ENCODE measurements around the gene GOLGA6C. TPM values are rescaled to one million over a fixed set of nuclear protein-coding genes. Genes with fewer than 3 reads are reported as not detected.
"Not testable (repeated sequence)": the region's sequence is repeated elsewhere in the genome, so short reads cannot be mapped to it uniquely, and the experiment has no call there.

GOLGA6C gene, protein sequence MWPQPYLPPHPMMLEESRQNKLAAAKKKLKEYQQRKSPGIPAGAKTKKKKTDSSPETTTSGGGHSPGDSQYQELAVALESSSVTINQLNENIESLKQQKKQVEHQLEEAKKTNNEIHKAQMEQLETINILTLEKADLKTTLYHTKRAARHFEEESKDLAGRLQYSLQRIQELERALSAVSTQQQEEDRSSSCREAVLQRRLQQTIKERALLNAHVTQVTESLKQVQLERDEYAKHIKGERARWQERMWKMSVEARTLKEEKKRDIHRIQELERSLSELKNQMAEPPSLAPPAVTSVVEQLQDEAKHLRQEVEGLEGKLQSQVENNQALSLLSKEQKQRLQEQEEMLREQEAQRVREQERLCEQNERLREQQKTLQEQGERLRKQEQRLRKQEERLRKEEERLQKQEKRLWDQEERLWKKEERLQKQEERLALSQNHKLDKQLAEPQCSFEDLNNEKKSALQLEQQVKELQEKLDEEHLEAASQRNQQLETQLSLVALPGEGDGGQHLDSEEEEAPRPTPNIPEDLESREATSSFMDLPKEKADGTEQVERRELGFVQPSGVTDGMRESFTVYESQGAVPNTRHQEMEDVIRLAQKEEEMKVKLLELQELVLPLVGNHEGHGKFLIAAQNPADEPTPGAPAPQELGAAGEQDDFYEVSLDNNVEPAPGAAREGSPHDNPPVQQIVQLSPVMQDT
- total RNA-seq: under 1 TPM in 1 of 3 donors, not detected in 2; 0.33 TPM

DNA sequence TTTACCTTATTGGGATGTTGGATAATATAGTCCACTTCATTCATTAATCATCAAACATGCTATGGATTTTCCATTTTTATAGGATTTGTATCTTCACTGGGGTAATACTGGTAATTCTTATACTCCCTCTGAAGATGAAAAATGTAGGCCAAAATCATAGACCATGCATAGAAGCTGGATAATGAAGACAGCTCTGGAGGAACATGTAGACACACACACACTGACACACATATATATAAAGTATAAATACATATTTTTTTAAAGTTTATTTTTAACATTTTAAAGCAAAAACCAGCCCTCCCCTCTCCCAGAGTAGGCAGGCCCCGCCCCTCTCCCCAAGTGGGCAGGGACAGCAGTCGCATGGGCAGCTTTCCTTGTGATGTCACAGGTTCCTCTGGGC is at the start of gene GOLGA6C:
Gene GOLGA6C (plus strand): TSS at position 301 of the 400 bp plus-strand sequence. CDS start 265 bp downstream, outside the sequence.
- H3K4me1 ChIP-seq; H3K27ac ChIP-seq; H3K4me3 ChIP-seq; DNase-seq (ENCODE audit: low spot score in 2 of 2); H3K36me3 ChIP-seq; intact Hi-C loops (cut with DNase I; ENCODE audit: low total_unique reads); H3K9me3 ChIP-seq; H3K27me3 ChIP-seq: not testable (repeated sequence)

DNA sequence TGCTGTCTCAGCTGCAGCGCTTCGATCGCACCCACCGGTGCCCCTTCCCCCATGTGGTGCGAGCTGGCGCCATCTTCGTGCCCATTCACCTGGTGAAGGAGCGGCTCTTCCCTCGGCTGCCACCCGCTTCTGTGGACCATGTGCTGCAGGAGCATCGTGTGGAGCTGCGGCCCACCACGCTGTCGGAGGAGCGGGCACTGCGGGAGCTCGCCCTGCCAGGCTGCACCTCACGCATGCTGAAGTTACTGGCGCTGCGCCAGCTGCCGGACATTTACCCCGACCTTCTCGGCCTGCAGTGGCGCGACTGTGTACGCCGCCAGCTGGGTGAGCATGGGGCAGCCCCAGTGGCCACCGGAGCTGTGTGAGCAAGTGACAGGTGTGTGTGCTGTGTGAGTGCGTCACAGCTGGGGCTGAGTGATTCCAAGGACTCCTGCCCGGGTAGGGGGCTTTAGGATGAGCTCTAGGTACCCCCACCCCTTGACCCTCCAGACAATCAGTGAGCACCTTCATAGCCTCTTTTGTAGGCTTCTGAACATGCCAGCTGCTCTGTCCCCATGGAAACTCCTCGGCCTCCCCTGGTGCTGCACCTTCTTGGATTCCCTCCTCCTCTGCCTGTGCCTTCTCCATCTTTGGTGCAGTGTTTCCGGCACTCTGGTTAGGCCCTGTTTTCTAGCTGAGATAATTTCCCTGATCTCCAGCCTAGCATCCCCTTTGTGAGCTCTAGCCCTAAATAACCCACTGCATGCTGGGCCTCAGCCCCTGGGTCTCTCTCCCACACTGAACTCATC is 49.4 kb upstream of the GOLGA6C start:
- H3K27ac ChIP-seq: no peak overlapping the region
- no peaks in the 10 kb centered on the region for H3K36me3 ChIP-seq
- peak overlapping the region in 1 of 3 donors; percentile 25 for H3K4me3 ChIP-seq
- TF ChIP-seq POLR2AphosphoS5 (IDR thresholded peaks at IDR 0.05) (no peak), POLR2A (IDR thresholded peaks at IDR 0.05) (no peak)
- TF ChIP-seq, protein P1, sequence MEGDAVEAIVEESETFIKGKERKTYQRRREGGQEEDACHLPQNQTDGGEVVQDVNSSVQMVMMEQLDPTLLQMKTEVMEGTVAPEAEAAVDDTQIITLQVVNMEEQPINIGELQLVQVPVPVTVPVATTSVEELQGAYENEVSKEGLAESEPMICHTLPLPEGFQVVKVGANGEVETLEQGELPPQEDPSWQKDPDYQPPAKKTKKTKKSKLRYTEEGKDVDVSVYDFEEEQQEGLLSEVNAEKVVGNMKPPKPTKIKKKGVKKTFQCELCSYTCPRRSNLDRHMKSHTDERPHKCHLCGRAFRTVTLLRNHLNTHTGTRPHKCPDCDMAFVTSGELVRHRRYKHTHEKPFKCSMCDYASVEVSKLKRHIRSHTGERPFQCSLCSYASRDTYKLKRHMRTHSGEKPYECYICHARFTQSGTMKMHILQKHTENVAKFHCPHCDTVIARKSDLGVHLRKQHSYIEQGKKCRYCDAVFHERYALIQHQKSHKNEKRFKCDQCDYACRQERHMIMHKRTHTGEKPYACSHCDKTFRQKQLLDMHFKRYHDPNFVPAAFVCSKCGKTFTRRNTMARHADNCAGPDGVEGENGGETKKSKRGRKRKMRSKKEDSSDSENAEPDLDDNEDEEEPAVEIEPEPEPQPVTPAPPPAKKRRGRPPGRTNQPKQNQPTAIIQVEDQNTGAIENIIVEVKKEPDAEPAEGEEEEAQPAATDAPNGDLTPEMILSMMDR (IDR thresholded peaks at IDR 0.05): no peak
- H3K4me1 ChIP-seq: peaks cover 3 to 13% of the 10 kb centered on the region in 2 donors
- intact Hi-C loops (cut with DNase I; ENCODE audit: low total_unique reads): no loop called here
- H3K9me3 ChIP-seq: no peaks in the 10 kb centered on the region
- no peak for DNase-seq (ENCODE audit: low spot score in 2 of 2)
- no peaks in the 10 kb centered on the region for H3K27me3 ChIP-seq

DNA sequence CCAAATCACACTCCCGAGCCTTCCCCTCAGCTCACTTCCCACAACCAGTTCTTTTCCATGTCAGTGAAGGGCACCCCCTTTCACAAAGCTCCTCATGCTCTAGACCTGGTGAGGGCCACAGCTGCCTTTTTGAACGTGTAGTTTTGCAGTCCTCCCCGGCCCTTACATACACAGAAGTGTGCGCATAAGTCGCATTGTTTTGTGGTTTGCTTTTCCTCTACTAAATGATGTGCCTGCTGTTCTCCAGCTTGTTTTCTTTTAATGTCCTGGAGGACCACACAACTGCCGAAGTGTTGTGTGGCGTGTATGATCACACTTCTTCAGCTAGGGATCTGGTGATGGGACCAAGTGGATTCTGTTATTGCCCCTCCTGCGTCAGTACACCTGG is 48.9 kb upstream of the GOLGA6C start:
- H3K36me3 ChIP-seq: no peaks in the 10 kb centered on the region
- no peaks in the 10 kb centered on the region for H3K9me3 ChIP-seq
- H3K27me3 ChIP-seq: no peaks in the 10 kb centered on the region
- intact Hi-C loops (cut with DNase I; ENCODE audit: low total_unique reads): no loop called here
- no peak for DNase-seq (ENCODE audit: low spot score in 2 of 2)
- TF ChIP-seq POLR2A (IDR thresholded peaks at IDR 0.05) (no peak), POLR2AphosphoS5 (IDR thresholded peaks at IDR 0.05) (no peak)
- TF ChIP-seq, protein P1 (IDR thresholded peaks at IDR 0.05): no peak
- H3K27ac ChIP-seq: no peak overlapping the region
- peaks cover 3 to 7% of the 10 kb centered on the region in 2 donors for H3K4me1 ChIP-seq
- no peak overlapping the region for H3K4me3 ChIP-seq

DNA sequence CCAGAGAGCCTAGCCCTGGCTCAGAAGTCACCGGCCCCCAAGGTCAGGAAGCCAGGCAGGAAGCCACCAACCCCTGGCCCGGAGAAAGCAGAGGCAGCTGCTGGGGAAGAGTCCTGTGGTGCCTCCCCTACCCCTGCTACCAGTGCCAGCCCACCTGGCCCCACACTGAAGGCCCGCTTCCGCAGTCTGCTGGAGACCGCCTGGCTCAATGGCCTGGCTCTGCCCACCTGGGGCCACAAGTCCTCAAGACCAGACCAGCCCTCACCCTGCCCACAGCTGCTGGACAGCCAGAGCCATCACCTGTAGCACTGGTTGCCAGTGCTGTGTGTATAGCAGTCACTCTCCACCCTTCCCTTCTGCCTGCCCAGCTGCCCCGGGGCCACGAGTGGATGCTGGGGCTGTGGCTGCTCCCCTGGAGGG is 47.3 kb upstream of the GOLGA6C start:
- DNase-seq (ENCODE audit: low spot score in 2 of 2): no peak
- H3K4me1 ChIP-seq: peaks cover 0 to 3% of the 10 kb centered on the region in 2 donors
- H3K4me3 ChIP-seq: no peak overlapping the region
- TF ChIP-seq POLR2AphosphoS5 (IDR thresholded peaks at IDR 0.05): no peak
- TF ChIP-seq POLR2A (IDR thresholded peaks at IDR 0.05): no peak
- TF ChIP-seq, protein P1 (IDR thresholded peaks at IDR 0.05): no peak
- H3K27ac ChIP-seq: no peak overlapping the region
- no peaks in the 10 kb centered on the region for H3K9me3 ChIP-seq
- no peaks in the 10 kb centered on the region for H3K36me3 ChIP-seq
- no peaks in the 10 kb centered on the region for H3K27me3 ChIP-seq
- intact Hi-C loops (cut with DNase I; ENCODE audit: low total_unique reads): no loop called here

DNA sequence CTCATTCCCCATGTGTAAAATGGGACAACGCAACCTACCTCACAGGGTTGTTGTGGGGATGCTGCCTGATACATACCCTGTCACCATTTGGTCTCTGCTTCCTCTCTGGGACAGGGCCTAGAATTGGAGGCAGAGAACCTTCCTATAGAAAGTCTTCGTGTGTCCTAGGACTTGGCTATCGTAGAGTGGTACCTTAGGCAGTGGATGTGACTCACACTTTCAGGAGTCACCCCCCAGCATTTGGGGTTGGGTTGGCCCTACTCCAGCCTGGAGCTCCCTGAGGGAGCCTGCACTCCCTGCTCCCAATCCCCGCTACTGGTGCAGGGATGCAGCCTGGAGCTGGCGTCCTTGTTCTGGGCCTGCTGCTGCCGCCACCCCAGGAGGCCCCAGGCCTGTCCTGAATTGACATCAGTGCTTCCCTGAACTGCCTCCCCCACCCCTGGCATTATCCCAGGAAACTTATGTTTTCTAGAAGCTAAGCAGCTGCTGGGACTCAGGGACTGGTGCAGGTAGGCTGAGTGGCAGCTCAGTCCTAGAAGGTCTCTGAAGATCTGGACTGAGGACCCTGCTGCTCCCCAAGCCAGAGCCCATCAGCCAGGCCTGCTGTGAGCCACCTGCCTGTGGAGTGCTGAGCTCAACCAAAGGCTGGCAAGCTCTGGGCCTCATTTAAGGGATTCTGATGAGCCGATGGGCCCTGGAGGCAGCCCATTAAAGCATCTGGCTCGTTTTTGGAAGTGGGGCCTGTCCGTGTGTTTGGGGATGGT is 46.5 kb upstream of the GOLGA6C start:
- intact Hi-C loops (cut with DNase I; ENCODE audit: low total_unique reads): no loop called here
- Histone ChIP-seq H3K27me3 (no peaks in the 10 kb centered on the region), H3K36me3 (no peaks in the 10 kb centered on the region), H3K27ac (no peak overlapping the region), H3K4me3 (no peak overlapping the region), H3K4me1 (peaks cover 0 to 3% of the 10 kb centered on the region in 2 donors), H3K9me3 (no peaks in the 10 kb centered on the region)
- TF ChIP-seq POLR2AphosphoS5 (IDR thresholded peaks at IDR 0.05): no peak
- TF ChIP-seq, protein P1 (IDR thresholded peaks at IDR 0.05): no peak
- TF ChIP-seq POLR2A (IDR thresholded peaks at IDR 0.05): no peak
- no peak for DNase-seq (ENCODE audit: low spot score in 2 of 2)

All from breast epithelium (tissue), 4 donors.